Activated naive CD8-positive, alpha-beta T cell (primary cell): ENCODE data around the gene DENND4B.
"Not testable (repeated sequence)": the region's sequence is repeated elsewhere in the genome, so short reads cannot be mapped to it uniquely, and the experiment has no call there.

ENCODE experiments used
- H3K27ac Mint-ChIP-seq: one replicate; pipeline ENCODE4 v1.8.0; 2021; ENCODE audit warnings: mixed read lengths
- H3K27me3 Mint-ChIP-seq: one replicate; pipeline ENCODE4 v1.8.0; 2021; ENCODE audit warnings: mixed read lengths
- H3K36me3 Mint-ChIP-seq: one replicate; pipeline ENCODE4 v1.8.0; 2021; ENCODE audit warnings: mixed read lengths
- H3K4me1 Mint-ChIP-seq: one replicate; pipeline ENCODE4 v1.8.0; 2021; ENCODE audit warnings: low read depth, mixed read lengths
- H3K4me3 Mint-ChIP-seq: one replicate; pipeline ENCODE4 v1.8.0; 2021; ENCODE audit warnings: mild to moderate bottlenecking, mixed read lengths
- H3K9me3 Mint-ChIP-seq: one replicate; pipeline ENCODE4 v1.8.0; 2021; ENCODE audit warnings: low read depth, mixed read lengths

Gene DENND4B

DNA sequence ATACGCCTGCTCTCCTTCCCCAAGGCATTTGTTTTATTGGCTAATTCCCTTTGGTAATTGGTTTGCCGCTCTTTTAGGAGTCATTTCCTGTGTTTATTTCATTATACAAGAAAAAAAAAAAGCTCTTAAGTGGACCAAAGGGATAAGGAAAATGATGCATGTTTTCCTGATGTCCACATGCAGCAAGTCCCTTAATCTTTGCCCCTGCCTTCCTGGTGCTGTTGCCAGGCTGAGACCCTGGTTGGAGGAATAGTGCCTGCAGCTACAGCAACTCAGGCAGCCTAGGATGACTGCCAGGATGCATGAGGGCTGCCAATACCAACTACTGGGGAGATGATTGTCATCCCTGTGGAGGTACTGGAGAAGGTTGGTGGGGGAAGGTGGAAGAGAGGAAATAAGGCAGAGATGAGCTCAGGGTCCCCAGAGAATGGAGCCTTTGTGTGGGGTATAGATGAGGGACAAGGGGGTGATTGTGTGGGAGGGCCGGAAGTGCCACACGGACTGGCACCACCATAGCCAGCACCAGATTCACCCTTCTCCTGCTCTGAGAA lies 17.7 kb downstream of the DENND4B start:
- H3K36me3 Mint-ChIP-seq = no peaks in the 10 kb centered on the region
- H3K4me1 Mint-ChIP-seq = peaks cover 19% of the 10 kb centered on the region
- peak overlapping the region; percentile 76 for H3K27ac Mint-ChIP-seq
- H3K27me3 Mint-ChIP-seq = no peaks in the 10 kb centered on the region
- no peak overlapping the region for H3K4me3 Mint-ChIP-seq
- H3K9me3 Mint-ChIP-seq = no peaks in the 10 kb centered on the region

DNA sequence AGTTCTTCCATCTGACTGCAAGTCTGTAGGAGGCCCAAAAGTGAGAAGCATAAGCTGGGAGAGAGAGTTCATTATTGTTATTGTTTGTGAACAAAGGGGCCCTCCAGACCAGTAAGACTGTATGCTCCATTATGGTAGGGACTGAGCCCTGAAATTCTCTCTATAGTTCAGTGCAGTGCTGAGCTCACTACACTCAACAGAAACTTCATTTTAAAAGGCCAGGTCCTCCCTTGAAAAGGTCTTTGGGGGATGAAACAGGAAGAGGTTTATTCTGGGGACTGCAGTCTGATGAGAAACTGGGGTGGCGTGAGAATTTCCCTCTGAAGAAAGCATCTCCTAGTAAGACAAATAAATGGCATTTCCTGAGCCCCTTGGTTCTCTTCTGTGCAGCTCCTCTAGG lies 18.3 kb downstream of the DENND4B start:
- H3K4me3 Mint-ChIP-seq = no peak overlapping the region
- H3K4me1 Mint-ChIP-seq = peaks cover 21% of the 10 kb centered on the region
- H3K27me3 Mint-ChIP-seq = no peaks in the 10 kb centered on the region
- H3K9me3 Mint-ChIP-seq = no peaks in the 10 kb centered on the region
- no peaks in the 10 kb centered on the region for H3K36me3 Mint-ChIP-seq
- H3K27ac Mint-ChIP-seq = peak overlapping the region; percentile 76

DNA sequence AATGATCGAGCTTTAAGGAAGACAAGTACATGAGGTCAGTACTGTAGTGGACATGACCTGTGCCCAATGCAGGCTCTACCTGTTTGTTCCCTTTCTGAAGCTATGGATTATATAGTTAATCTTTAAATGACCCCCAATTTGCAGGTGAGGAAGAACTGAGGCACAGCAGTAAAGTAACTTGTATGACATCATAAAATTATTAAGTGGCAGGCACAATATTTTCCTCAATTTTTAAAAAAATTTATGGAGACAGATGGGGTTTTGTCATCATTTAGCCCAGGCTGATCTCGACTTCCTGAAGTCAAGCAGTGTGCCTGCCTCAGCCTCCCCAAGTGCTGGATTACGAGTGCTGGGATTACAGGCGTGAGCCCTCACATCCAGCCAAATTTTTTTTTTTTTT lies 20.1 kb downstream of the DENND4B start:
- H3K27me3 Mint-ChIP-seq = no peaks in the 10 kb centered on the region
- no peaks in the 10 kb centered on the region for H3K36me3 Mint-ChIP-seq
- no peak overlapping the region for H3K4me3 Mint-ChIP-seq
- H3K4me1 Mint-ChIP-seq = peaks cover 24% of the 10 kb centered on the region
- no peaks in the 10 kb centered on the region for H3K9me3 Mint-ChIP-seq
- H3K27ac Mint-ChIP-seq = no peak overlapping the region

DNA sequence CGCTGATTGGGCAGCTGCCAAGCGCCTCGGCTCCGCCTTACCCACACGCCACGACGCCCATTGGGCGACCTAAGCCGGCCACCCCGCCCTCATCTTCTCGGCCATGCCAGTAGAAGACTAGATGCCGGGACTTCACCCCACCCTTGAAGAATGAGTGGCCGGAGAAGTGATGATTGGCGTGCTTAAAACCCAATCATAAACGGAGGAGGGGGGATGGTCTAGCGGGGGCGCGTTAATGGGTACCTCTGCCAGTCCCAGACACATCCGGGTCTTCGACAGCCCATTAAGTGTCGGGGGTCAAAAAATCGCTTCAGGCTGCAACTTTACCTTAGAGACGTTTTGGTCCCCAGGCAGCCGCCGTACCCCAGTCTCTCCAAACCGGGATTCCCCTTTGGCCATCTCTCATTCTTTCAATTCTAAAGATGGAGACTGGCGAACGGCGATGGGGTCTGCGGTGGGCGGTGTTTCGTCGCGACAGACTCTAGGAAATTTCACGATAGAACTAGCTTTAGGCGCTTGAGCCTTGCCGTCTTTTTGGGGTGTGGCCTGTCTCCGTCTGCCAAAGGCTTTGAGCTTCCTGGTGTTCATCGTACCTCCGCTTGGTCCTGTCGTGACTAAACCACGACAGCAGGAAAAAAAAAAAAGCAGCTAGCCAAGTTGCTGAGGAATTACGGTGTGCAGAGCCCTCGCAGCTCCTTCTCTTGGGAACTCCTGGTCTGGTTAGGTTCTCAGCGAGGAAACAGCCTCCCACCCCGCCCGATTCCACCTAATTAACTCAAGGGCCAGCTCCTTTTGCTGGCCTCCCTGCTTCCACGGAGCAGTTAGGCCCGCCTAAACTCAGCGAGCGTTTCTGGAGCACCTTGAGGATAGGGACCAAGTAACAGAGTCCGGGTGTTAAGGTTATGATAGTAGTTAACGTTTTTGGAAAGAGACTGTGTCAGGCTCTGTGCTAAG lies 23.3 kb downstream of the DENND4B start, which contains the start of gene GATAD2B:
Gene GATAD2B, minus strand, starts transcription at position 1 of the 954 bp plus-strand sequence. CDS start 94,625 bp downstream, outside the sequence.
- H3K27me3 Mint-ChIP-seq = no peaks in the 10 kb centered on the region
- H3K4me3 Mint-ChIP-seq = peak within 1 kb of the TSS; percentile 95
- H3K9me3 Mint-ChIP-seq = no peaks in the 10 kb centered on the region
- H3K27ac Mint-ChIP-seq = peak within 1 kb of the TSS; percentile 94
- peaks cover 44% of the 10 kb centered on the region for H3K4me1 Mint-ChIP-seq
- no peaks in the 10 kb centered on the region for H3K36me3 Mint-ChIP-seq

DNA sequence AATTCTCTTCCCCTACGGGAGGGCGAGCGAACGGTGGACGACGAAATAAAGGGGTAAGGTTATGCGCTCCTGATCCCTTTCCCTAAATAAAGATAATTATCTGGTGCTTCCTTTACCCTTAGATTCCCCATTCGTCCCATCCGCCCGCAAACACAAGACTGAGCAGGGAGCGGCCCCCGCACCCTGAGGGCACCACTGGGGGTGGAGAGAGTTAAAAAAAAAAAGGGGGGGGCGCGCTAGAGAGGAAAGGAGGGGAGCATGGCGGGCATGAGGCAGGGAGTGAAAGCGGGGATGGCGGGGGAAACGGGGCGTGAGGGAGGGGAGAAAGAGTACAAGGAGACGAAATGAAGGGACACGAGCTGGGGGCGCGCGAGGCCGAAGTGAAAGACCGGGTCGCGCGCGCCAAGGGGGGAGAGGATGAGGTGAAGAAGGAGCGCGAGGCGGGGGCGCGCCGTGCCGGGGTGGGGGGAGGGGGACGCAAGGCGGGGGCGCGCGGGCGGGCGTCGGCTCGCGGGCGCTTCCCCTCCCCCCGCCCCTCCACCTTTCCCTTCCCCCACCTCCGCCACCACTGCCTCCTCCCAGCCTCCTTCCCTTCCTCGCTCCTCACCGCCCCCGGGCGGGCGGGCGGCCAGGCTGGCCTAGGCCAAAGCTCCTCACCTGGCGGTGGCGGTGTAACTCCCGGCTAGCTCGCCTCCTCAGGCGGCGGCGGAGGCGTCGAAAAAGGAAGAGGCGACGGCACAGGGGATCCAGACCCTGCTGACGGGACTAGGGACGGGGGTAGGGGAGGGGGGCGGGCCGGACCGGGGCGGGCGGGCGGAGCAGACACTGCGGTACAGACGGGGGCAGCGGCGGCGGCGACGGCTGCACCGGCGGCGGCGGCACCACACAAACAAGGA lies 24.2 kb downstream of the DENND4B start:
- no peaks in the 10 kb centered on the region for H3K27me3 Mint-ChIP-seq
- H3K36me3 Mint-ChIP-seq = no peaks in the 10 kb centered on the region
- no peaks in the 10 kb centered on the region for H3K9me3 Mint-ChIP-seq
- peaks cover 50% of the 10 kb centered on the region for H3K4me1 Mint-ChIP-seq
- H3K4me3 Mint-ChIP-seq = peak overlapping the region; percentile 95
- H3K27ac Mint-ChIP-seq = peak overlapping the region; percentile 94

DNA sequence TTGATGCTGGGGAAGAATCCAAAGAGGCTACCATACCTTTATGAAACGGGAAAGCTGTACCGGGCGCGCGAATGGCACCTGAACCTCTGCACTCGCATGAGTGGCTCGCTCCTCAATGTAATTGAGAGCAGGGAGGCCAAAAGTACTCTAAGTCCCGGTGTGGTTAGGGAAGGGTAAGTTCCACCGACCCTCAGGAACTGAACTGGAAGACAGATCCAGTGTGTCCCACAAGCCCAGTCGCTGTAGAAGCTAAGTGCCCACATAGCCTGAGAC lies 24.8 kb downstream of the DENND4B start:
- Mint-ChIP-seq H3K27ac (peak overlapping the region; percentile 94), H3K36me3 (no peaks in the 10 kb centered on the region), H3K9me3 (no peaks in the 10 kb centered on the region), H3K4me1 (peaks cover 50% of the 10 kb centered on the region), H3K4me3 (peak overlapping the region; percentile 95), H3K27me3 (no peaks in the 10 kb centered on the region)

DNA sequence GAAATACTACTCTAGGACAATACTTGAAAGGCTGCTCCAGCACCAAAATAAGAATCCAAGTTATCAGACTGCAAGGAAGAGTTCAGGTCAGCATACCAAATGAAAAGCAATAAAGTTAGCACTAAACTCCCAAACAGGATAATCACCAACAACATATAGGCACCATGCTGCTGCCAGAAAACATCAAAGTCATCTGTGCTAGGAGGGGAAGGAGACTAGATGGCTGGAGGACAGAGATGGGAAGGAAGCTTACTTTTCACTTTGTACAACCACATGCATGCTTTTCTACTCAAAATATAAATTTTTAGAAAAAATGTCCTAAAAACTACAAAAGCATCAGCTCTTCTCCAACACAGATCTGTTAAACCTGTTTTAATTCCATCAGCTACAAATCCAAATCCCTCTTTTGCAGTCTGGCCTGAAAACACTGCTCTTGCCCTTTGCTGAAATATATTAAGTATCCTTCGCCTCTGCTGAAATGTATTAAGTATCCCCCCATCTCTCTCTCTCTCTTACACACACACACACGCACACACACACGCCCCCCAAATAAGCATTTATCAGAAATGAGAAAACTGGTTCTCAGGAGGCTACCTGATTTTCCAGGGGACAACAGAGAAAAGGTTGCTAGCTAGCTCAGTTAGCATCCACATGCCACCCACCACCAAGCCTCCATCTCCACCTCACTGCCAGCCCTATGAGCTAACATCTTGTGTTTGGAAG lies 25.3 kb downstream of the DENND4B start:
- Mint-ChIP-seq H3K4me1 (peaks cover 53% of the 10 kb centered on the region), H3K9me3 (no peaks in the 10 kb centered on the region), H3K4me3 (peak overlapping the region; percentile 95), H3K27me3 (no peaks in the 10 kb centered on the region), H3K36me3 (peaks cover 1% of the 10 kb centered on the region), H3K27ac (peak overlapping the region; percentile 94)

DNA sequence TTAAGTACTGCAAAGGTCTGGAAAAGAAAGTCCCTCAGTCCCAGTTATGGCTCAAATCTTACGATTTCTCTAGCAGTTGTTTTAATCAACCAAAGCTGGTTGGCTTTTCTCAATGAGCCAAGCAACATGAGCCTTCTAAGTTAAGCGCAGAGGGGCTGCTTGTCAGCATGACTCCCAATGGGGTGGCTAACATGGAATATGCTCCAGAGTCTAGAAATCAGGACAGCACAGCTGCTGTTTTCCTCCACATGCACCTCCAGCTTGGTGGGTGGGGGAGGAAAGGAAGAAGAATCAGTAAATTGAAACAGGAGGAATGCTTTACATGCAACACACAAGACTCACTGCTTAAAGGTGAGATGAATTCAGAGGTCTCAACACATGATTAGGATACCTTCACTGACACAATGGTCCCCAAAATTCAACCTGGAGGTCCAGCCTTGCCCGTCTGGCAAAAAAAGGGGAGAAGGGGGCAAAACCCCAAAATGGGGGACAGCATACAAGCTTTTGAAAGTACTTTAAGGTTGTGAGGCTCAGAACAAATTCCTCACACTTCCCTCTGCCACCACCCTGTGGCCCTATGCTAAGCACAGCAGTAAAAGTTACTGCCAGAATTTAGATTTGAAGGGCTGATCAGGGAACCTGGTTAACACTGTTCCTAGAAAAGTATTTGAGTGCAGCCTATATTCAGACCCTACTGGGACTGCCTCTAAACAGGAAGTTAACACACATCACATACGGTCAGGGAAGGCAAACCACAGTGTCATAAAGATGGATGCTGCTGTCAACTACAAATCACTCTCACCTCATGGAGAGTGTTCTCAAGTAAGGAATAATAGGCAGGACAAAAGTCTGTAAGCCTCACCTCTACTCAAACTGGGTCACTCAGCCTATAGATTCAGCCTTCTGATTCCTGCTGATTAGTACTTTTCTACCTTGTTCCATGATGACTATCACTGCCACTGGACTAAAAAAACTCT lies 26.4 kb downstream of the DENND4B start:
- H3K27me3 Mint-ChIP-seq = no peaks in the 10 kb centered on the region
- peak overlapping the region; percentile 94 for H3K27ac Mint-ChIP-seq
- H3K4me3 Mint-ChIP-seq = peak overlapping the region; percentile 95
- no peaks in the 10 kb centered on the region for H3K9me3 Mint-ChIP-seq
- peaks cover 56% of the 10 kb centered on the region for H3K4me1 Mint-ChIP-seq
- H3K36me3 Mint-ChIP-seq = peaks cover 2% of the 10 kb centered on the region

DNA sequence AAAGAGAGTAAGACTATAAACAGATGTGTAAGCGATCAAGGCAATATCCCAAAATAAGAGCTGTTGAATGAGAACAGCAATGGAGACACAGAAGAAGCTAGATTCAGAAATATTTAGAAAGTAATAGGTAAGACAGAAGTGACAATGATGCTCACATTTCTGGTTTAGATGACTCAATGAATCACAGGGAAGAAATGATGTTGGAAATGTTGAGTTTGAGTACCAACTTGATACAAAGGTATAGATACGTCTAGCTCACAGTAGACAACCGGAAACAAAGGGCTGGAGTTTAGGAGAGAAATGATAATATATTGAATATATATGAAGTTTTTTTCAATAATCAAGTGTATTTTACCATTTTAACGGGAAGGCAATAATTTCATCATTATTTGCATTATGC lies 30.2 kb downstream of the DENND4B start:
- H3K36me3 Mint-ChIP-seq = peaks cover 2% of the 10 kb centered on the region
- no peaks in the 10 kb centered on the region for H3K27me3 Mint-ChIP-seq
- H3K27ac Mint-ChIP-seq = peak overlapping the region; percentile 4
- H3K9me3 Mint-ChIP-seq = no peaks in the 10 kb centered on the region
- H3K4me1 Mint-ChIP-seq = peaks cover 65% of the 10 kb centered on the region
- no peak overlapping the region for H3K4me3 Mint-ChIP-seq

DNA sequence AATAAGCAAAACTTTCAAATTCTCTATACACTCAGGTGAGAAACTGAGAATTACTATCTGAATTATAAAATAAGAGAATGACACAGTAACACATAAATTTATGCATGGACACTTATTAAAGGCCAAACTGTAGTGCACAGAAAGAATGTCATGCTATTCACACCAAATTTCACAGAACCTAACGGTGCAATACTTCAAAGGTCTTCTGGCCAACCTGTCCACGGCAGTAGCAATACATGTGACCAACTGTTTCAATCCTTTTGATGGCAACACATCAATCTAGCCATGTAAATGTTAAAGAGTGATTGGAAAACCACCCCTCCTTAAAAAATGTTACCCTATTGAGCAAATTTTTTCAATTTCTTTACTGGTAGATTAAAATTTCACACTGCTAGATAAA lies 34.2 kb downstream of the DENND4B start:
- no peaks in the 10 kb centered on the region for H3K27me3 Mint-ChIP-seq
- peak overlapping the region; percentile 64 for H3K27ac Mint-ChIP-seq
- H3K4me3 Mint-ChIP-seq = no peak overlapping the region
- peaks cover 3% of the 10 kb centered on the region for H3K36me3 Mint-ChIP-seq
- H3K9me3 Mint-ChIP-seq = no peaks in the 10 kb centered on the region
- H3K4me1 Mint-ChIP-seq = peaks cover 38% of the 10 kb centered on the region

DNA sequence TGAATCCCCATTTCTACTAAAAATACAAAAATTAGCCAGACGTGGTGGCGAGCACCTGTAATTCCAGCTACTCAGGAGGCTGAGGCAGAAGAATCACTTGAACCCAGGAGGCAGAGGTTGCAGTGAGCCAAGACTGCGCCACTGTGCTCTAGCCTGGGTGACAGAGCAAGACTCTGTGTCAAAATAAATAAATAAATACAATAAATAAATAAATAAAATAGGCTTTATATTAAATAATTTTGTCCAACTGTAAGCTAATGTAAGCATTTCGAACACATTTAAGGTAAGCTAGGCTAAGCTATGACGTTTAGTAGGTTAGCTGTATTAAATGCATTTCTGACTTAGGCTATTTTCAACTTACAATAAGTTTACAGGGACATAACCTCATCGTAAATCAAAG lies 36.0 kb downstream of the DENND4B start:
- not testable (repeated sequence) for H3K4me3 Mint-ChIP-seq, H3K9me3 Mint-ChIP-seq, H3K27me3 Mint-ChIP-seq, H3K36me3 Mint-ChIP-seq
- Mint-ChIP-seq H3K27ac (peak overlapping the region; percentile 30), H3K4me1 (peaks cover 46% of the 10 kb centered on the region)

DNA sequence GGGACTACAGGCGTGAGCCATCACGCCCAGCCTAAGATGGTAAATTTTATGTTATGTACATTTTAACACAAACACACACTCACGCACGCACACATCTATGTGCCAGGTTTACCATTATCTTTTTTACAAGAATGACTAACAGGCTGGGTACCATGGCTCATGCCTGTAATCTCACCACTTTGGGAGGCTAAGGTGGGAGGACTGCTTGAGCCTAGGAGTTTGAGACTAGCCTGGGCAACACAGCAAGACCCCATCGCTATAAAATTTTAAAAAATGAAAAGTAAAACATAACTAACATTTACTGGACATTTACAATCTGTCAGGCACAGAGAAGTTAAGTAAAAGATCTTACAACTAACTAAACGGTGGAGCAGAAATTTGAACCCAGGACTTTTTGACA lies 38.4 kb downstream of the DENND4B start:
- Mint-ChIP-seq H3K27me3 (no peaks in the 10 kb centered on the region), H3K27ac (no peak overlapping the region), H3K4me3 (no peak overlapping the region), H3K9me3 (no peaks in the 10 kb centered on the region), H3K36me3 (peaks cover 6% of the 10 kb centered on the region), H3K4me1 (peaks cover 56% of the 10 kb centered on the region)

DNA sequence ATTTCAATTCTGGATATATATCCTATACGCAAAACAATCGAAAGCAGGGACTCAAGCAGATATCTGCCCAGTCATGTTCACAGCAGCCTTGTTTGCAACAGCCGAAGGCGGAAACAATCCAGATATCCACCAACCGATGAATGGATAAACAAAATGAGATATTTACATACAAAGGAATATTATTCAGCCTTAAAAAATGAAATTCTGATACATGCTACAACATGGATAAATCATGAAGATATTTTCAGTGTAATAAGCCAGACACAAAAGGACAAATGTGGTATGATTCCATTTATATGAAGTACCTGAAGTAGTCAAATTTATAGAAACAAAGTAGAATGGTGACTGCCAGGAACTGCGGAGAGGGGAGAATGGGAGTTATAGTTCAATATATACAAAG lies 39.4 kb downstream of the DENND4B start:
- H3K27ac Mint-ChIP-seq = peak overlapping the region; percentile 75
- H3K4me3 Mint-ChIP-seq = no peak overlapping the region
- H3K27me3 Mint-ChIP-seq = no peaks in the 10 kb centered on the region
- H3K4me1 Mint-ChIP-seq = peaks cover 54% of the 10 kb centered on the region
- peaks cover 6% of the 10 kb centered on the region for H3K36me3 Mint-ChIP-seq
- no peaks in the 10 kb centered on the region for H3K9me3 Mint-ChIP-seq
